ENCODE data around the gene GLDN. TPM values are rescaled to one million over a fixed set of nuclear protein-coding genes. Genes with fewer than 3 reads are reported as not detected.

Gene GLDN
- total RNA-seq, 1 experiment from 2014 or later: 1.3 TPM

DNA sequence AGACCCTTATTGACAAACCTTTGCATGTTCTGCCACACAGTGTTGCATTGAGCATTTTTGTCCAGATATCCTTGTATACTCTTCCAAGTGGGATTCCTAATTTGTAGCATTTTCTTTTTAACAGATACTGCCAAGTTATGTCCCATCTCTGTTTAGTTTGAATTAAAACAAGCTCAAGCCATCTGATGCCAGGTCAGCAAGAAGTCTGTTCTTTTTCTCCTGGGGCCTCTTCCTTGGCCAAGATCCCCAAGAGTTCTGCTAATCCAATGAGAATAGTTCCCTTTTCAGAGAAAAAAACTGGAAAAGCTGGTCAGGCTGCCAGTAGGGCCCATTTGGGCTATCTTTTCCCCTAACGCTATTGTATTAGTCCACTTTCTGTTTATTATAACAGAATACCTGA, 29.8 kb downstream of the GLDN start:
- H3K27ac ChIP-seq (ENCODE audit: insufficient read length, low read depth, low read length): no peak overlapping the region
- H3T11ph ChIP-seq (ENCODE audit: low read length): no peak overlapping the region
- H3K23me2 ChIP-seq (ENCODE audit: insufficient read length, low read depth, low read length, poor library complexity, severe bottlenecking): no peaks in the 10 kb centered on the region
- WGBS (ENCODE audit: extremely low coverage, insufficient read length, low lambda C conversion rate): no CpG with 5 or more reads among the region's 1 CpG
- H3K23ac ChIP-seq (ENCODE audit: insufficient read length, low read depth, low read length): no peak overlapping the region
- H3K27me3 ChIP-seq (ENCODE audit: insufficient read depth, low read length): no peaks in the 10 kb centered on the region
- no peak overlapping the region for H3K4me2 ChIP-seq (ENCODE audit: insufficient read depth, insufficient read length, low read length)
- H2BK120ac ChIP-seq (ENCODE audit: low read depth, low read length, poor library complexity, severe bottlenecking): no peak overlapping the region
- Mint-ChIP-seq H3K36me3 (ENCODE audit: insufficient read depth in 1 of 3, low read depth in 3 of 3) (no peaks in the 10 kb centered on the region; a peak in 1 of 7 replicates), H3K4me3 (no peak overlapping the region), H3K27me3 (ENCODE audit: low read depth) (no peaks in the 10 kb centered on the region), H3K9me3 (no peaks in the 10 kb centered on the region), H3K27ac (no peak overlapping the region), H3K4me1 (peaks cover 5 to 9% of the 10 kb centered on the region in 2 experiments)
- no peak overlapping the region for H3K9ac ChIP-seq (ENCODE audit: extremely low read depth, insufficient read length, low read length)
- H4K8ac ChIP-seq (replicated peaks; ENCODE audit: insufficient read length, low read depth, low read length): no peak overlapping the region
- H3K14ac ChIP-seq (ENCODE audit: insufficient read depth, low read length): no peak overlapping the region
- H3K79me2 ChIP-seq (ENCODE audit: insufficient read depth, low read length): no peaks in the 10 kb centered on the region
- H3K79me1 ChIP-seq (ENCODE audit: insufficient read depth, low read depth, low read length, poor library complexity, severe bottlenecking): no peaks in the 10 kb centered on the region
- H2BK20ac ChIP-seq (ENCODE audit: low read depth, low read length, poor library complexity, severe bottlenecking): no peak overlapping the region
- H3K18ac ChIP-seq (ENCODE audit: insufficient read length, low read depth, low read length): no peak overlapping the region
- H2BK15ac ChIP-seq (ENCODE audit: low read depth, low read length): no peak overlapping the region
- H3K9me3 ChIP-seq (ENCODE audit: control insufficient read depth, low read depth, low read length): no peaks in the 10 kb centered on the region
- no peak overlapping the region for H2BK5ac ChIP-seq (ENCODE audit: insufficient read length, low read length)
- no peak overlapping the region for H4K91ac ChIP-seq (ENCODE audit: insufficient read length, low read depth, low read length)
- no peak for DNase-seq
- H3K56ac ChIP-seq (ENCODE audit: insufficient read length, low read depth, low read length): no peak overlapping the region
- TF ChIP-seq, protein P1, sequence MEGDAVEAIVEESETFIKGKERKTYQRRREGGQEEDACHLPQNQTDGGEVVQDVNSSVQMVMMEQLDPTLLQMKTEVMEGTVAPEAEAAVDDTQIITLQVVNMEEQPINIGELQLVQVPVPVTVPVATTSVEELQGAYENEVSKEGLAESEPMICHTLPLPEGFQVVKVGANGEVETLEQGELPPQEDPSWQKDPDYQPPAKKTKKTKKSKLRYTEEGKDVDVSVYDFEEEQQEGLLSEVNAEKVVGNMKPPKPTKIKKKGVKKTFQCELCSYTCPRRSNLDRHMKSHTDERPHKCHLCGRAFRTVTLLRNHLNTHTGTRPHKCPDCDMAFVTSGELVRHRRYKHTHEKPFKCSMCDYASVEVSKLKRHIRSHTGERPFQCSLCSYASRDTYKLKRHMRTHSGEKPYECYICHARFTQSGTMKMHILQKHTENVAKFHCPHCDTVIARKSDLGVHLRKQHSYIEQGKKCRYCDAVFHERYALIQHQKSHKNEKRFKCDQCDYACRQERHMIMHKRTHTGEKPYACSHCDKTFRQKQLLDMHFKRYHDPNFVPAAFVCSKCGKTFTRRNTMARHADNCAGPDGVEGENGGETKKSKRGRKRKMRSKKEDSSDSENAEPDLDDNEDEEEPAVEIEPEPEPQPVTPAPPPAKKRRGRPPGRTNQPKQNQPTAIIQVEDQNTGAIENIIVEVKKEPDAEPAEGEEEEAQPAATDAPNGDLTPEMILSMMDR (conservative IDR thresholded peaks at IDR 0.05): no peak
- H2AK5ac ChIP-seq (ENCODE audit: insufficient read length, low read length): no peak overlapping the region
- no peaks in the 10 kb centered on the region for H3K4me1 ChIP-seq (ENCODE audit: insufficient read depth, low read length)
- H2AFZ ChIP-seq (ENCODE audit: low read length): no peak overlapping the region
- H3K4ac ChIP-seq (ENCODE audit: low read depth, low read length): no peak overlapping the region
- no peaks in the 10 kb centered on the region for H4K20me1 ChIP-seq (ENCODE audit: control insufficient read depth, insufficient read depth, insufficient read length)
- H4K5ac ChIP-seq (ENCODE audit: insufficient read length, low read depth, low read length): no peak overlapping the region
- H2BK12ac ChIP-seq (ENCODE audit: insufficient read length, low read depth, low read length): no peak overlapping the region
